Endothelial cell of umbilical vein (primary cell): Measurements from ENCODE around the gene USP6NL. TPM values are rescaled to one million over a fixed set of nuclear protein-coding genes. Genes with fewer than 3 reads are reported as not detected.

ENCODE experiments used
- BruUV-seq: library from RNA; stranded (reverse); fragments of 400-500 nt; replicated peaks from 2 replicates; lab custom pipeline; 2021; lab: Mats Ljungman, UMichigan
- CTCF ChIA-PET: fragments of 300-600, 350-600 bp; sonication (Branson Sonifier 250); formaldehyde crosslinking; loops from one replicate; lab custom pipeline; 2021; ENCODE audit warnings: antibody characterized with exemption, inconsistent platforms; lab: Charles Lee
- POLR2A ChIA-PET: fragments of 300-600, 350-600 bp; sonication (Branson Sonifier 250); formaldehyde crosslinking; loops from one replicate; lab custom pipeline; 2021; ENCODE audit warnings: antibody characterized with exemption, inconsistent platforms; lab: Charles Lee
- DNase-seq: peaks from one replicate; pipeline ENCODE4 v3.0.0-alpha.2; 2011; ENCODE audit warnings: low read depth, low spot score
- FAIRE-seq: peaks from 2 replicates; lab custom pipeline; 2011; peaks lifted over from hg19 to GRCh38; lab: Jason Lieb, UNC
- H2AFZ ChIP-seq: 2 replicates; pipeline ENCODE4 v1.6.0; 2012; ENCODE audit warnings: low read depth, low read length, control low read depth, inconsistent platforms
- H3K27ac ChIP-seq: 2 replicates; pipeline ENCODE4 v1.5.1; 2011; ENCODE audit warnings: low read depth, mild to moderate bottlenecking, control low read depth, low read length, moderate library complexity; ENCODE audit not compliant: insufficient read depth
- H3K27me3 ChIP-seq, 2 experiments: 2 replicates each; pipeline versions ENCODE4 v1.6.0 to v1.6.1; 2011; ENCODE audit warnings: low read length in 2 of 2, mixed read lengths in 1 of 2; ENCODE audit not compliant: control insufficient read depth in 2 of 2, insufficient read depth in 2 of 2
- H3K36me3 ChIP-seq, 2 experiments: 2 replicates in 1 of 2; 3 replicates in 1 of 2; pipeline ENCODE4 v1.5.1; 2011; ENCODE audit warnings: low read length in 2 of 2, mild to moderate bottlenecking in 1 of 2, moderate library complexity in 1 of 2; ENCODE audit not compliant: control insufficient read depth in 2 of 2, insufficient read depth in 2 of 2; ENCODE audit errors: extremely low read depth in 1 of 2
- H3K4me1 ChIP-seq: 3 replicates; pipeline ENCODE4 v1.5.1; 2011; ENCODE audit warnings: mild to moderate bottlenecking, low read length; ENCODE audit not compliant: control insufficient read depth, insufficient read depth; ENCODE audit errors: extremely low read depth
- H3K4me2 ChIP-seq: 2 replicates; pipeline ENCODE4 v1.6.1; 2011; ENCODE audit warnings: low read length, control low read depth, mixed read lengths; ENCODE audit not compliant: insufficient read depth
- H3K4me3 ChIP-seq, 3 experiments: fragments of 200-600 bp in 1 of 3; sonication (generic), shearing (Covaris generic) in 1 of 3; replicated peaks in 1 of 3; 2 replicates each; pipeline ENCODE4 v1.5.1; 2011 to 2016; ENCODE audit warnings: control low read depth in 3 of 3, low read length in 3 of 3, mild to moderate bottlenecking in 2 of 3, inconsistent platforms in 1 of 3, low read depth in 1 of 3, moderate library complexity in 1 of 3; ENCODE audit not compliant: insufficient read depth in 1 of 3
- H3K79me2 ChIP-seq: 2 replicates; pipeline ENCODE4 v1.6.0; 2012; ENCODE audit warnings: low read length, inconsistent platforms; ENCODE audit not compliant: control insufficient read depth, insufficient read depth
- H3K9ac ChIP-seq: replicated peaks from 2 replicates; pipeline ENCODE3; 2011; ENCODE audit warnings: low read length, control low read depth; ENCODE audit not compliant: insufficient read depth; ENCODE audit errors: extremely low read depth
- H3K9me1 ChIP-seq: replicated peaks from 3 replicates; pipeline ENCODE4 v1.6.0; 2011; ENCODE audit warnings: mild to moderate bottlenecking, low read length; ENCODE audit not compliant: control insufficient read depth, insufficient read depth; ENCODE audit errors: extremely low read depth
- H3K9me3 ChIP-seq: replicated peaks from 2 replicates; pipeline ENCODE4 v1.5.1; 2012; ENCODE audit warnings: low read length, inconsistent platforms; ENCODE audit not compliant: control insufficient read depth, insufficient read depth
- H4K20me1 ChIP-seq: replicated peaks from 2 replicates; pipeline ENCODE3; 2011; ENCODE audit warnings: mild to moderate bottlenecking, low read length; ENCODE audit not compliant: control insufficient read depth, insufficient read depth; ENCODE audit errors: extremely low read depth
- CTCF ChIP-seq, 2 donors: IDR thresholded peaks; 1 replicate in 1 of 2; 2 replicates in 1 of 2; pipeline ENCODE4 v1.5.1; 2011; ENCODE audit warnings: low read length in 2 of 2, mild to moderate bottlenecking in 2 of 2, moderate library complexity in 2 of 2, control low read depth in 1 of 2, inconsistent platforms in 1 of 2, low read depth in 1 of 2; ENCODE audit not compliant: insufficient read depth in 1 of 2; ENCODE audit errors: extremely low read depth in 1 of 2
- EZH2 ChIP-seq: IDR thresholded peaks from 2 replicates; pipeline ENCODE4 v1.6.1; 2012; ENCODE audit warnings: borderline replicate concordance, low read depth, mild to moderate bottlenecking, moderate library complexity, low read length, inconsistent platforms; ENCODE audit not compliant: severe bottlenecking
- JUN ChIP-seq: IDR thresholded peaks from 2 replicates; pipeline ENCODE4 v1.6.1; 2011; ENCODE audit warnings: borderline replicate concordance, low read depth; ENCODE audit not compliant: insufficient read length, insufficient read depth
- MAX ChIP-seq: IDR thresholded peaks from 2 replicates; pipeline ENCODE4 v1.6.1; 2011; ENCODE audit not compliant: insufficient read depth, insufficient read length
- MYC ChIP-seq: IDR thresholded peaks from one replicate; pipeline ENCODE4 v1.6.1; 2011; ENCODE audit warnings: mild to moderate bottlenecking, low read depth, low read length
- POLR2AphosphoS5 ChIP-seq: IDR thresholded peaks from 2 replicates; pipeline ENCODE4 v1.6.1; 2012; ENCODE audit warnings: low read depth, mild to moderate bottlenecking, control low read depth, low read length, moderate library complexity; ENCODE audit not compliant: insufficient read depth
- dilution Hi-C: fragments of 300-500 bp; cut with MboI; formaldehyde crosslinking; loops from one replicate; pipeline ENCODE4 v1.15.0; 2019; ENCODE audit warnings: low sequenced_read_pairs; ENCODE audit not compliant: extremely low pct_ligation_motif_present
- intact Hi-C: fragments of 100-400 bp; cut with micrococcal nuclease; formaldehyde crosslinking; loops from one replicate; pipeline ENCODE4 v1.10.0; 2022
- polyA plus RNA-seq, 4 experiments: library from polyadenylated mRNA; depleted of rRNA in 3 of 4; stranded (reverse) in 3 of 4; unstranded in 1 of 4; fragments of >200 nt; gene quantifications; 2 replicates each; pipeline versions ENCODE4 v1.2.1 to v1.2.3, GENCODE V29; 2011 to 2012; ENCODE audit warnings: missing spikeins in 1 of 4
- total RNA-seq: library from RNA; stranded (reverse); gene quantifications from 2 replicates; pipeline ENCODE4 v1.2.3, GENCODE V29; 2021

USP6NL gene
- total and polyA plus RNA-seq, 2 donors (not counting 3 experiments of a cell fraction or from before 2014, with no cell fraction given) = 13.5 to 29.2 TPM

- FAIRE-seq (peak; percentile 92), DNase-seq (peak; percentile 56)
- ChIA-PET CTCF (interaction anchor here (0.6 to 2.6 kb wide), 24 partner anchors 10 to 358 kb away, joined by 3 to 57 read pairs (median 3); no protein-coding TSS in a partner anchor), POLR2A (no interaction called here)
- no TSS peak for BruUV-seq
- Histone ChIP-seq H3K4me1 (no peaks in the 10 kb centered on the region), H2AFZ (no peak overlapping the region), H3K27ac (no peak overlapping the region), H3K9ac (no peak overlapping the region), H4K20me1 (no peaks in the 10 kb centered on the region), H3K4me3 (no peak overlapping the region), H3K4me2 (no peak overlapping the region), H3K79me2 (no peaks in the 10 kb centered on the region), H3K27me3 (peaks cover 0 to 2% of the 10 kb centered on the region in 2 experiments), H3K9me3 (no peaks in the 10 kb centered on the region), H3K9me1 (no peaks in the 10 kb centered on the region), H3K36me3 (no peaks in the 10 kb centered on the region)
- no peak for TF ChIP-seq MAX
- TF ChIP-seq POLR2AphosphoS5 = no peak
- TF ChIP-seq CTCF (IDR thresholded peaks at IDR 0.05; ENCODE audit: extremely low read depth in 1 of 2, insufficient read depth in 1 of 2, low read depth in 1 of 2, low read length in 2 of 2) = peak; percentile 86 to 88
- TF ChIP-seq MYC = no peak
- no peak for TF ChIP-seq EZH2
- no peak for TF ChIP-seq JUN
- intact Hi-C loops = loop anchor here (1.0 kb wide), 2 partner anchors 48 to 334 kb away; no protein-coding TSS in a partner anchor
- dilution Hi-C loops = no loop called here
Measured at GRCh38 chr10:11424456-11425295, 186.8 kb downstream of the USP6NL start.
